ENCODE results near the gene EIF2B2.

GRCh38 chr14:74965486-74966153, 37.1 kb upstream of the EIF2B2 start:
- TF ChIP-seq POLR2A (IDR thresholded peaks at IDR 0.05) (no peak), CTCF (IDR thresholded peaks at IDR 0.05) (no peak)
